Amygdala (tissue), 56 donors: ENCODE data around the gene ESPL1.
"Not testable (repeated sequence)": the region's sequence is repeated elsewhere in the genome, so short reads cannot be mapped to it uniquely, and the experiment has no call there.

ENCODE experiments used
- DNase-seq, 56 donors: peaks; one replicate each; lab custom pipeline; 2025; lab: John Stamatoyannopoulos, UW

Gene ESPL1

GRCh38 chr12:53330671-53331070, 62.6 kb downstream of the ESPL1 start:
- no peak for DNase-seq

GRCh38 chr12:53332339-53332738, 64.2 kb downstream of the ESPL1 start:
- not testable (repeated sequence) for DNase-seq

GRCh38 chr12:53332744-53333143, 64.6 kb downstream of the ESPL1 start:
- DNase-seq = no peak

GRCh38 chr12:53333289-53333688, 65.2 kb downstream of the ESPL1 start:
- DNase-seq = no peak

GRCh38 chr12:53333845-53334244, 65.7 kb downstream of the ESPL1 start:
- no peak for DNase-seq

GRCh38 chr12:53334822-53335221, 66.7 kb downstream of the ESPL1 start:
- no peak for DNase-seq

GRCh38 chr12:53336181-53336681, 68.1 kb downstream of the ESPL1 start, which contains the start of gene SP7:
Gene SP7, minus strand, starts transcription at chr12:53336354. Its CDS starts 708 bp downstream, at chr12:53335646.
- DNase-seq = no peak

GRCh38 chr12:53338017-53338416, 69.9 kb downstream of the ESPL1 start:
- no peak for DNase-seq

- DNase-seq = no peak
Observed at GRCh38 chr12:53338916-53339315, 70.8 kb downstream of the ESPL1 start.

- no peak for DNase-seq
Observed at GRCh38 chr12:53340398-53340797, 72.3 kb downstream of the ESPL1 start.
